ENCODE measurements around the gene DSE.

DSE gene

GRCh38 chr6:116379764-116380163, 9.0 kb downstream of the DSE start:
- no peak overlapping the region for H3K4me2 ChIP-seq (ENCODE audit: insufficient read depth, low read length)
- TF ChIP-seq CTCF (IDR thresholded peaks at IDR 0.05; ENCODE audit: borderline replicate concordance, extremely low read depth, low read length, poor library complexity, severe bottlenecking) (no peak), EZH2 (IDR thresholded peaks at IDR 0.05; ENCODE audit: borderline replicate concordance, low read depth, low read length, severe bottlenecking) (no peak)
- H3K4me3 ChIP-seq (ENCODE audit: low read depth in 1 of 2, low read length in 2 of 2): no peak overlapping the region
- no peak overlapping the region for H3K9ac ChIP-seq (ENCODE audit: low read depth, low read length)
- H3K79me2 ChIP-seq (ENCODE audit: insufficient read depth, low read length): no peaks in the 10 kb centered on the region
- no peak overlapping the region for H3K27ac ChIP-seq (ENCODE audit: low read length)
- H3K27me3 ChIP-seq (ENCODE audit: insufficient read depth, low read length, poor library complexity): peaks cover 2% of the 10 kb centered on the region
- DNase-seq (no peak), ATAC-seq (ENCODE audit: insufficient read depth, low read depth) (no peak)
- no peaks in the 10 kb centered on the region for H4K20me1 ChIP-seq (ENCODE audit: insufficient read depth, low read length)
- no peak overlapping the region for H2AFZ ChIP-seq (ENCODE audit: low read depth, low read length)
- H3K9me3 ChIP-seq (ENCODE audit: insufficient read depth, low read length, severe bottlenecking): no peaks in the 10 kb centered on the region
- H3K36me3 ChIP-seq (ENCODE audit: insufficient read depth, low read length): no peaks in the 10 kb centered on the region
- H3K4me1 ChIP-seq (ENCODE audit: insufficient read depth, low read length): no peaks in the 10 kb centered on the region

GRCh38 chr6:116380346-116380745, 9.6 kb downstream of the DSE start:
- Histone ChIP-seq H3K27ac (ENCODE audit: low read length) (no peak overlapping the region), H3K27me3 (ENCODE audit: insufficient read depth, low read length, poor library complexity) (no peaks in the 10 kb centered on the region), H4K20me1 (ENCODE audit: insufficient read depth, low read length) (no peaks in the 10 kb centered on the region), H3K9ac (ENCODE audit: low read depth, low read length) (no peak overlapping the region), H2AFZ (ENCODE audit: low read depth, low read length) (no peak overlapping the region), H3K9me3 (ENCODE audit: insufficient read depth, low read length, severe bottlenecking) (no peaks in the 10 kb centered on the region), H3K4me1 (ENCODE audit: insufficient read depth, low read length) (no peaks in the 10 kb centered on the region), H3K36me3 (ENCODE audit: insufficient read depth, low read length) (no peaks in the 10 kb centered on the region), H3K4me2 (ENCODE audit: insufficient read depth, low read length) (no peak overlapping the region), H3K4me3 (ENCODE audit: low read depth in 1 of 2, low read length in 2 of 2) (no peak overlapping the region), H3K79me2 (ENCODE audit: insufficient read depth, low read length) (no peaks in the 10 kb centered on the region)
- no peak for DNase-seq
- TF ChIP-seq EZH2 (IDR thresholded peaks at IDR 0.05; ENCODE audit: borderline replicate concordance, low read depth, low read length, severe bottlenecking): no peak
- no peak for TF ChIP-seq CTCF (IDR thresholded peaks at IDR 0.05; ENCODE audit: borderline replicate concordance, extremely low read depth, low read length, poor library complexity, severe bottlenecking)
- no peak for ATAC-seq (ENCODE audit: insufficient read depth, low read depth)

- no peak overlapping the region for H2AFZ ChIP-seq (ENCODE audit: low read depth, low read length)
- no peak overlapping the region for H3K4me3 ChIP-seq (ENCODE audit: low read depth in 1 of 2, low read length in 2 of 2)
- no peaks in the 10 kb centered on the region for H4K20me1 ChIP-seq (ENCODE audit: insufficient read depth, low read length)
- no peaks in the 10 kb centered on the region for H3K36me3 ChIP-seq (ENCODE audit: insufficient read depth, low read length)
- no peak overlapping the region for H3K27ac ChIP-seq (ENCODE audit: low read length)
- ATAC-seq (ENCODE audit: insufficient read depth, low read depth) (no peak), DNase-seq (no peak)
- no peaks in the 10 kb centered on the region for H3K4me1 ChIP-seq (ENCODE audit: insufficient read depth, low read length)
- H3K9me3 ChIP-seq (ENCODE audit: insufficient read depth, low read length, severe bottlenecking): no peaks in the 10 kb centered on the region
- TF ChIP-seq CTCF (IDR thresholded peaks at IDR 0.05; ENCODE audit: borderline replicate concordance, extremely low read depth, low read length, poor library complexity, severe bottlenecking) (no peak), EZH2 (IDR thresholded peaks at IDR 0.05; ENCODE audit: borderline replicate concordance, low read depth, low read length, severe bottlenecking) (no peak)
- no peak overlapping the region for H3K9ac ChIP-seq (ENCODE audit: low read depth, low read length)
- no peaks in the 10 kb centered on the region for H3K27me3 ChIP-seq (ENCODE audit: insufficient read depth, low read length, poor library complexity)
- no peak overlapping the region for H3K4me2 ChIP-seq (ENCODE audit: insufficient read depth, low read length)
- H3K79me2 ChIP-seq (ENCODE audit: insufficient read depth, low read length): no peaks in the 10 kb centered on the region
Observed at GRCh38 chr6:116381000-116381399, 10.3 kb downstream of the DSE start.

- no peaks in the 10 kb centered on the region for H4K20me1 ChIP-seq (ENCODE audit: insufficient read depth, low read length)
Observed at GRCh38 chr6:116382587-116382986, 11.8 kb downstream of the DSE start.

More at GRCh38 chr6:116382587-116382986, 11.8 kb downstream of the DSE start:
- H3K4me1 ChIP-seq (ENCODE audit: insufficient read depth, low read length): no peaks in the 10 kb centered on the region
- no peak for ATAC-seq (ENCODE audit: insufficient read depth, low read depth)
- H2AFZ ChIP-seq (ENCODE audit: low read depth, low read length): no peak overlapping the region
- no peak overlapping the region for H3K27ac ChIP-seq (ENCODE audit: low read length)
- H3K27me3 ChIP-seq (ENCODE audit: insufficient read depth, low read length, poor library complexity): no peaks in the 10 kb centered on the region
- H3K9ac ChIP-seq (ENCODE audit: low read depth, low read length): no peak overlapping the region
- H3K4me2 ChIP-seq (ENCODE audit: insufficient read depth, low read length): no peak overlapping the region
- H3K4me3 ChIP-seq (ENCODE audit: low read depth in 1 of 2, low read length in 2 of 2): no peak overlapping the region
- TF ChIP-seq EZH2 (IDR thresholded peaks at IDR 0.05; ENCODE audit: borderline replicate concordance, low read depth, low read length, severe bottlenecking) (no peak), CTCF (IDR thresholded peaks at IDR 0.05; ENCODE audit: borderline replicate concordance, extremely low read depth, low read length, poor library complexity, severe bottlenecking) (no peak)
- DNase-seq: no peak
- H3K79me2 ChIP-seq (ENCODE audit: insufficient read depth, low read length): no peaks in the 10 kb centered on the region
- no peaks in the 10 kb centered on the region for H3K9me3 ChIP-seq (ENCODE audit: insufficient read depth, low read length, severe bottlenecking)
- H3K36me3 ChIP-seq (ENCODE audit: insufficient read depth, low read length): no peaks in the 10 kb centered on the region
